Measurements from ENCODE around the gene SLC17A2.
"Not testable (repeated sequence)": the region's sequence is repeated elsewhere in the genome, so short reads cannot be mapped to it uniquely, and the experiment has no call there.

SLC17A2 gene

DNA sequence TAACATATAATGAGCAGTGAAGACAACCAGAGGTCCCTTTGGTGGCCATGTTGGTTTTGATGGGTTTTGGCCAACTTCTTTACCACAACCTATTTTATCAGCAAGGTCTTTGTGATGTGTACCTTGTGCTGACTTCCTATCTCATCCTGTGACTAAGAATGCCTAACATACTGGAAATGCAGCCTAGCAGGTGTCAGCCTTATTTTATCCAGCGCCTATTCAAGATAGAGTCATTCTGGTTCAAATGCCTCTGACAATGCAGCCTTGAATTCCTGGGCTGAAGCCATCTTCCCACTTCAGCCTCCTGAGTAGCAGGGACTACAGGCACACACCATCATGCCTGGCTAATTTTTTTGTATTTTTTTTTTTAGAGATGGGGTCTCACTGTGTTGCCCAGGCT, 24.3 kb upstream of the SLC17A2 start:
- no peak for DNase-seq
- in situ Hi-C loops (cut with HindIII; ENCODE audit: low pct_ligation_motif_present, low pct_unique_long_range_greater_than_20kb, low sequenced_read_pairs): no loop called here

DNA sequence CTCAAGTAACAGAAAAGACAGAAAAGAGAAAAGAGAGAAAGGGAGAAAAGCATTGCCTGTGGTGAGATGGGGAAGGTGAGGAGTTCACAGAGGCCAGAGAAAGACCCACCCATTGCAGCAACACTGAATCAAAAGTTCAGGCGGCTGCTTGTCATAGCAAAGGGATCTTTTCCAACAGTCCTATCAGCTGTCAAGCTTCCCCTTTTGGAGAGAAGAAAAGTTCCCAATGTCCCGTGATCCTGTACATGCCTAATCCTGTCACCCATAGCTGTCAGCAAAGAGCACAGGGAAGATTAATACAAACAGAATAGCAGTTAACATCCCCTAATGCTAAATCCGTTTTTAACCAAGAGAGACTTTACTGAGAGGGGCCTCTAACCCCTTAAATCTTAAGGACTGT, 23.2 kb upstream of the SLC17A2 start:
- in situ Hi-C loops (cut with HindIII; ENCODE audit: low pct_ligation_motif_present, low pct_unique_long_range_greater_than_20kb, low sequenced_read_pairs): no loop called here

DNA sequence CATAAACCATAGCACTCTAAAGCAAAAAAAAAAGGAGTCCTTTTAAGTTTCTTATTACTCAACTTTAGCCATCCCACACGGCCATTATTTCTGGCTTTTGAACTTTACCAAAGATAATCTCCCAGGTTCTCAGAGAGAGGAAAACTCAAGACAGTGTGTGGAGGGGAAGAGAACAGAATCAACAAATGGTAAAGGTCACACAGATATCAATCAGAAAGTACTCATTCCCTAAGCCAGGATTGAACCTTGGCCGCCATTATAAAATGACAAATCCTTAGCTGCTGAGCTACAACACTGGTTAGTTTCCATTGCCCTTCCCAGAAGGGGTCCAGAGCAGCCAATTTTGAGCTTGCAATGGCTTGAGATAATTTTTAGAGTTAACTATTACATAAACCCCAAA, 22.0 kb upstream of the SLC17A2 start:
- no peak for DNase-seq
- in situ Hi-C loops (cut with HindIII; ENCODE audit: low pct_ligation_motif_present, low pct_unique_long_range_greater_than_20kb, low sequenced_read_pairs): no loop called here

More for the DNA sequence above, 23.2 kb upstream of the SLC17A2 start:
- DNase-seq: no peak

DNA sequence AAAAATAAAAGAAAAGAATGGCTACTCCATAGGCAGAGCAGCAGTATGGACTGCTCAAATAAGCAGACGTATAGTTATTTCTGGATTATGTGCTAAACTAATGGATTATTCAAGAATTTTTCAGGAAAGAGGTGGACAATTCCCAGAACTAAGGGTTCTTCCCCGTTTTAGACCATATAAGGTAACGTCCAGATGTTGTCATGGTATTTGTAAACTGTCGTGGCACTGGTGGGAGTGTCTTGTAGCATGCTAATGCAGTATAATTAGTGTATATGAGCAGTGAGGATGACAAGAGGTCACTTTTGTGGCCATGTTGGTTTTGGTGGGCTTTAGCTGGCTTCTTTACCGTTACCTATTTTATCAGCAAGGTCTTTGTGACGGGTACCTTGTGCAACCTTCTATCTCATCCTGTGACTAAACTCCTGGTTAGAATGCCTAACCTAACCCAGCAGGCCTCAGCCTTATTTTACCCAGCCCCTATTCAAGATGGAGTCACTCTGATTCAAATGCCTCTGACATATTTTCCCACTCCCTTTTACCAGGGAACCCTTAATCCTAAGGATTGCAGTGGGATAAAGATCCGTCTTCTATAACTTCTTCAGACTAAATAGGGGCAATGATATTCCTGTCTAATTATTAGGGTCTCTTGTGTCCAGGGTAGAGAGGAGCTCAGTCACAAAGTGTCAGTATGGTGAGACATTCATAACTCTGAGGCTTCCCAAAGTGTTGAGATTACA, 21.0 kb upstream of the SLC17A2 start:
- in situ Hi-C loops (cut with HindIII; ENCODE audit: low pct_ligation_motif_present, low pct_unique_long_range_greater_than_20kb, low sequenced_read_pairs): no loop called here
- no peak for DNase-seq

DNA sequence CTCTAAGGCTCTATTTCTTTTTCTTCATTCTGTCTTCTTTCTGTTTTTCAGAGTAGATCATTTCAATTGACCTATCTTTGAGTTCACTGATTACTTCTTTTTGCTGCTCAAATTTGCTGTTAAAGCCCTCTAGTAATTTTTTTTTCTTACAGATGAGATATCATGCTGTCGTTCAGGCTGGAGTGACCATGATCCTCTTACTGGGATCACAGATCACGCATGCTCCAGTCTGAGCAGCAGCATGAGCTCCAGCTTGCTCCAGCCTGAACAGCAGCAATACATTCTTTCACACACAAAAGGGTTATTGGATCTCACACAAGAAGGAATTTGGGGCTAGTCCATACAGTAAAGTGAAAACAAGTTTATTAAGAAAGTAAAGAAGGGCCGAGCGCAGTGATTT, 19.8 kb upstream of the SLC17A2 start:
- no peak for DNase-seq
- in situ Hi-C loops (cut with HindIII; ENCODE audit: low pct_ligation_motif_present, low pct_unique_long_range_greater_than_20kb, low sequenced_read_pairs): no loop called here

DNA sequence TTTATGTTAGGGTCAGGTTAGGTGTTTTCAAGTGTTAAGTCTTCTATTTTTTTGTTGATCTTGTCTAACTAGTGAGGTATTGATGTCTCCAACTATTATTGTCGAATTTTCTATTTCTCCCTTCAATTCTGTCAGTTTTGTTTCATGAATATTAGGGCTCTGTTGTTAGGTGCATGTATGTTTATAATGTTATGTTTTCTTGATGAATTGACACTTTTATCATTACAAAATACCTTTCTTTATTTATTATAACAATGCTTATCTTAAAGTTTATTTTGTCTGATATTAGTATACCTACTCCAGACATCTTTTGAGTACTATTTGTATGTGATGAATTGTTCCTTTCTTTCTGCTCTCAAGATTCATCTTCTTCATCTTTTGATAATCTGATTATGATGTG, 19.2 kb upstream of the SLC17A2 start:
- DNase-seq: no peak
- in situ Hi-C loops (cut with HindIII; ENCODE audit: low pct_ligation_motif_present, low pct_unique_long_range_greater_than_20kb, low sequenced_read_pairs): no loop called here

DNA sequence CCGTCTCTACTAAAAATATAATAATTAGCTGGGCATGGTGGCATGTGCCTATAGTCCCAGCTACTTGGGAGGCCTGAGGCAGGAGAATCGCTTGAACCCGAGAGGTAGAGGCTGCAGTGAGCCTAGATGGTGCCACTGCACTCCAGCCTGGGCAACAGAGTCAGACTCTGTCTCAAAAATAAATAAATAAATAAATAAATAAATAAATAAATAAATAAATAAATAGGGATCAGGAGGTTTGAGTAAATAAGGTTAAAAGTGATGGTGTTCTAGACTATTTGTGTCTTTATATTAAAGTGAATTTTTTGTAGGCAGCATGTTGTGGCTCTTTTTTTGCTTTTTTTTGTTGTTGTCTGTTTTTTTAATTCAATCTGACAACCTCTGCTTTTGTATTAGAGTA, 17.0 kb upstream of the SLC17A2 start:
- in situ Hi-C loops (cut with HindIII; ENCODE audit: low pct_ligation_motif_present, low pct_unique_long_range_greater_than_20kb, low sequenced_read_pairs); DNase-seq: not testable (repeated sequence)

DNA sequence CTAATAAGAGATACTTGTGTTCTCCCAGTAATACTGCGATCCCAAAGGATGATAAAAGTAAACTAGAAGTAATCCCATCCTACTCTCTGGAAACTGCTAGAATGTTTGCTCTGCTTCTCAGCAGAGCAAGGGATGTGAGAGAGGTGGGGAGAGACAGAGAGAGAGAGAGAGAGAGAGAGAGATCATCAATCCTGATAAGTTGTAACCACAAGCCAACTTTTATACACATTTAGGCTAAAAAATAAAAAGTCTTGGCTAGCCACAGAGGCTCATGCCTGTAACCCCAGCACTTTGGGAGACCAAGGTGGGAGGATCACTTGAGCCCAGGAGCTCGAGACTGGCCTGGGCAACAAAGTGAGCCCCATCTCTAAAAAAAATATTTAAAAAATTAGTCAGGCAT, 16.1 kb upstream of the SLC17A2 start:
- in situ Hi-C loops (cut with HindIII; ENCODE audit: low pct_ligation_motif_present, low pct_unique_long_range_greater_than_20kb, low sequenced_read_pairs): no loop called here
- no peak for DNase-seq

DNA sequence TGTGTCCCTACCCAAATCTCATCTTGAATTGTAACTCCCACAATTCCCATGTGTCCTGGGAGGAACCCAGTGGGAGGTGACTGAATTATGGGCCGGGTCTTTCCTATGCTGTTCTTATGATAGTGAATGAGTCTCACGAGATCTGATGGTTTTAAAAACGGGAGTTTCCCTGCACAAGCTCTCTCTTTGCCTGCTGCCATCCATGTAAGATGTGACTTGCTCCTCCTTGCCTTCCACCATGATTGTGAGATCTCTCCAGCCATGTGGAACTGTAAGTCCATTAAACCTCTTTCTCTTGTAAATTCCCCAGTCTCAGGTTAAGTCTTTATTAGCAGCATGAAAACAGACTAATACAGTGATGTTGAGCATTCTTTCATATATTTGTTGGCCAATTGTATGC, 15.2 kb upstream of the SLC17A2 start:
- in situ Hi-C loops (cut with HindIII; ENCODE audit: low pct_ligation_motif_present, low pct_unique_long_range_greater_than_20kb, low sequenced_read_pairs); DNase-seq: not testable (repeated sequence)

DNA sequence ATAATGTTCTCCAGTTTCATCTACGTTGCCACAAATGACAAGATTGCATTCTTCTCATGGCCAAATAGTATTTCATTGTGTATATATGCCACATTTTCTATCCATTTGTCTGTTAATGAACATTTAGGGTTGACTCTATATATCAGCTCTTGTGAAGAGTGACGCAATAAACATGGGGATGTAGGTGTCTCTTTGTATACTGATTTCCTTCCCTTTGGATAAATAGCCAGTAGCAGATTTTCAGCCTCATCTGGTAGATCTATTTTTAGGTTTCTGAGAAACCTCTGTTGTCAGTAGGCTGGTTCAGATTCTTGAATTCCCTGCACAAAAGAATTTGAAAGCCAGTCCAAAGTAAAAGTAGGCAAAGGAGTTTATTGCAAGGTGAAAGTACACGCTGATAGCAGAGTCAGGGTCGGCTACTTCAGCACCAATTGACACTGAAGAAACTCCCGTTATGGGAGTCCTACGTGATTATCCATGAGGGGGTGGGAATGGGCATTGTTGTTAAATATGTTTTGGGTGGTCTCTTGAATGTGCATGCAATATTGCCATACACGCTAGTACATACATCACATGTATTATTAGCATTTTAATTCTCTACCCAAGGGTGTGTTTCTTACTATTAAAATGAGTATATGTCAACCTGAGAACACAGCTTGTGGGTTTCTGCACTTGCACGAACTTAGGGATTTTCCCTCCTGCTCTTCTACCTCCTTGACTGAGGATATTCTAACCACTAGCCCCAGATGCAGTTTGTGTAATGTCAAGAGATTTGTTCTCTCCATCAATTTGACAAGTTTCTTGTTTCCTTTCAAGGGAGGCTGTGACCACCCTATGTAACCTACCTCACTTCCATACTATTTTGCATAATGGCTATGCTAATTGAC, 14.4 kb upstream of the SLC17A2 start:
- no peak for DNase-seq

DNA sequence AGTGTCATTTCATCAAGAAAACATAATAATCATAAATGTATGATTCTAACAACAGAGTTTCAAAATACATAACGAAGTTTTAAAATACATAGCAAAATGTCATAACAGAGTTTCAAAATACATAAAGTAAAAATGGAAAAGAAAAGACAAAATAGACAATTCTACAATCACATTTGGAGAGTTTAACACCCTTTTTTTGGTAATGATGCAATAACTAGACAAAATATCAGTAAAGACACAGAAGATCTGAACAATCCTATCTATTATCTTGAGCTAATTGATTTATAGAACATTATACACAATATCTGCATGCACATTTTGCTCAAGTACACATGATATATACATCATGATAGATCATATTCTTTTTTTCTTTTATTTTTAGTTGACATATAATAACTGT, 13.4 kb upstream of the SLC17A2 start:
- in situ Hi-C loops (cut with HindIII; ENCODE audit: low pct_ligation_motif_present, low pct_unique_long_range_greater_than_20kb, low sequenced_read_pairs): no loop called here
- no peak for DNase-seq

More for the DNA sequence above, 14.4 kb upstream of the SLC17A2 start:
- in situ Hi-C loops (cut with HindIII; ENCODE audit: low pct_ligation_motif_present, low pct_unique_long_range_greater_than_20kb, low sequenced_read_pairs): no loop called here

DNA sequence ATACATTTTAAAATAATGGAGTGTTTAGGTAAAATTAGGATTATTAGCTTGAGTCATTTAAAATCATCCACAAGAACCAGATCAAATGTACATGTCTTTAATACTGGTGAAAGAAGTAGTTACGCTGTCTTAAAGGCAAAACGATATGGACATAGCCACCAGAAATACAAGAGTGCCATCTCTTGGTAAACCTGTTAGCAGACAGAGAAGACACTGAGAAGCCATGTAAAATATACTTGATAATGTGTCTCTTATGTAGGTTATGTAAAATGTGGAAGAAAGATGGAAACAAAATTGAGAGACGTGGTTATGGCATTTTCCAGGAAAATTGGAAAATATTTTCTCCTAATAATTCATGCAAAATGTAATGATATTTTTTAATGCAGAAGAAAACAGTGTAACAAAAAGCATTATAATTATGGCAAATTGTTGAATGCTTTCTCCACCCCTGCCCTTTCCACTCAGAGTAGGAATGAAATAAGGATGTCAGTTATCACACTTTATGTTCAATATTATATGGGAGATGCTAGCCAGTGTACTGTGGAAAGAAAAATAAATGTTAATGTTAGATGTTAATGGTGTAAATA, 12.2 kb upstream of the SLC17A2 start:
- in situ Hi-C loops (cut with HindIII; ENCODE audit: low pct_ligation_motif_present, low pct_unique_long_range_greater_than_20kb, low sequenced_read_pairs): no loop called here
- DNase-seq: peak; percentile 60

DNA sequence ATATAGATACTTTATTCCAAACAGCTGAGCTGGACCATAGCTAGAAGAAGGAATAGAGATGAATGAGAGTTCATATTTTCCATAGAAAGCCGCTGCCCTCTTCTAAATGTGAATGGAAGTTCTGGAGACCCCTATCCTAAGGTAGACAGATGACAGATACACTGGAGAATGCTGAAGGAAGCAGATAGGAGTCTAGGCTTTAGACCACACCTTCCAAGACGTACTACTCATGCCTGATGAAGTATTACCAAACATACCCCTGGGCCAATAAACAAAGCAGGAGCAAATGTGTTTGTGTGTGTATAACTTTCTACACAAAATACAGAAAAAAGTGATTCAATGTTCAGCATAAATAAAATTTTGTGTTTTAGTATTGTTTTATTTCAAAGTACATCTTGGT, 9.1 kb upstream of the SLC17A2 start:
- in situ Hi-C loops (cut with HindIII; ENCODE audit: low pct_ligation_motif_present, low pct_unique_long_range_greater_than_20kb, low sequenced_read_pairs): no loop called here
- DNase-seq: no peak

DNA sequence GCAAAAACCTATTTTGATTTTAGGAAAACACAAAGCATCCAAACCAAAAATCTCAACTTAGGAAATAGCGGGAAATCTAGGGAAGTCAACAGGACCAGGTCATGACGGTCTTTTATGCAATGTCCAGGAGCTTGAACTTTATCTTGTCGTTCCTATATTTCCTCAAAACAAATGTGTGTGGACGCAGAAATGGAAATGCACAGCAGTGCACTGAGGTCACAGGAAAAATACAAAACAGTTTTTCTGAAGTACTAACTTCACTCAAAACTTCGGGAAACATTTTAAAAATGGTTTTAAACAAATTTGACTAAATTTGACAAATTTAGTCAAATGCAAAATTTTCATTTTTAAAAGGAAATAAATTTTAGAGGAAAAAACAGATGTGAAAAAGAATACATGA, 5.5 kb upstream of the SLC17A2 start:
- no peak for DNase-seq
- in situ Hi-C loops (cut with HindIII; ENCODE audit: low pct_ligation_motif_present, low pct_unique_long_range_greater_than_20kb, low sequenced_read_pairs): no loop called here

DNA sequence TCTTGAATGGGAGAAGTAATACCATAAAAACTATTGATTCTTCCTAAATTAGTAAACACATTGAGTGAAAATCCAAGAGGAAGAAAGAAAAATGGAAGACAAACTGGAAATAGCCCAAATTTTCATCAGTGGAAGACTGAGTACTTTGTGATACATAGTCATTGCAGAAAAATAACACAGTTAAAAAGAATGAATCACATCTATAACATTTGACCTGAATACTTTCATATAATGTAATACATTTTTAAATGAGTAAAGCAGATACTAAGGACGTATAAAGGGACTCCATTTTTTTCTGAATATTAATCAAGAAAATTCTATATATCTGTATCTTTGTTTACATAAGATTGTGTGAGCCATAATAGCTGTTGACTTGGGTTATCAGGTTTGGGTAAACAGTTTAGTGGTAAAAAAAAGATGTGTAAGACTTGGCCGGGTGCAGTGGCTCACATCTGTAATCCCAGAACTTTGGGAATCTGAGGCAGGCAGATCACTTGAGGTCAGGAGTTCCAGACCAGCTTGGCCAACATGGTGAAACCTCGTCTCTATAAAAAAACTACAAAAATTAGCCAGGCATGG, 4.3 kb upstream of the SLC17A2 start:
- in situ Hi-C loops (cut with HindIII; ENCODE audit: low pct_ligation_motif_present, low pct_unique_long_range_greater_than_20kb, low sequenced_read_pairs): no loop called here
- DNase-seq: no peak

DNA sequence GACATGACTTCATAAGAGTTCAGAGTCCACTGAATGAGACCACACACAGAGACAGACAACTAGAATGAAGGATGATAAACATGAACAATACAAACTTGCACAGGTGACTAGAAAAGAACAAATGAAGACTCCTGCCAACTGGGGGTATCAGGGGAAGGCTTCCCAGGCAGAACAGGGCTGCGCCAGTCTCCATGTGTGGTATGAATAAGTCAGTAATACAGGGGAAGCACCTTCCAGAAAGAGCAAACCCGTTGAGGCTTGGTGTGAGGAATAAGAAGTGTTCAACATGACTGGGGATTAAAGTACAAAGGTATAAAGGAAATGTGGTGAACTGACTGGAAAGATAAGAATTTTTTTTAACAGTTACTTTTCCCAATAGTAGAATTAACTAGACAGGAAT, 3.7 kb upstream of the SLC17A2 start:
- no peak for DNase-seq
- in situ Hi-C loops (cut with HindIII; ENCODE audit: low pct_ligation_motif_present, low pct_unique_long_range_greater_than_20kb, low sequenced_read_pairs): no loop called here

DNA sequence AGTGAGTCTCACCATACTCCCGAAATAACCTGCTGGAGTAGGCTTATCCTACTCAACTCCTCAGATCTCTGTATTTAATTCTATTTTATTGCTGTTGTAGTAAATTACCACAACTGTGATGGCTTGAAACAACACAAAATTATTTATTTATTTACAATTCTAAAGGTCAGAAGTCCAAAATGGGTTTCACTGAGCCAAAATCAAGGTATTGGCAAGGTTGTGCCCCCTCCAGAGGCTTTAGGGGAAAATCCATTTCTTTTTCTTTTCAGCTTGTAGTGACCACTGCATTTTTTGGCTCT, 869 bp upstream of the SLC17A2 start:
- no peak for DNase-seq
- in situ Hi-C loops (cut with HindIII; ENCODE audit: low pct_ligation_motif_present, low pct_unique_long_range_greater_than_20kb, low sequenced_read_pairs): no loop called here

DNA sequence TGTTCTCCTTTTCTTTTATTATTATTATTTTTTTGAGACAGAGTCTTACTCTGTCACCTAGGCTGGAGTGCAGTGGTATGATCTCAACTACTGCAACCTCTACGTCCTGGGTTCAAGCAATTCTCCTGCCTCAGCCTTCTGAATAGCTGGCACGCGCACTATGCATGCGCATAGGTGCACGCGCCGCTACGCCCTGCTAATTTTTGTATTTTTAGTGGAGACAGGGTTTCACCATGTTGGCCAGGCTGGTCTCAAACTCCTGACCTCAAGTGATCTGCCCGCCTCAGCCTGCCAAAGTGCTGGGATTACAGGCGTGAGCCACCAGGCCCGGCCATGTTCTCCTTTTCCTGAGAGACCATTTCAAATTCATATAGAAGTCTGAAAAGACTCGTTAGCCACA, 706 bp downstream of the SLC17A2 start:
- in situ Hi-C loops (cut with HindIII; ENCODE audit: low pct_ligation_motif_present, low pct_unique_long_range_greater_than_20kb, low sequenced_read_pairs); DNase-seq: not testable (repeated sequence)

DNA sequence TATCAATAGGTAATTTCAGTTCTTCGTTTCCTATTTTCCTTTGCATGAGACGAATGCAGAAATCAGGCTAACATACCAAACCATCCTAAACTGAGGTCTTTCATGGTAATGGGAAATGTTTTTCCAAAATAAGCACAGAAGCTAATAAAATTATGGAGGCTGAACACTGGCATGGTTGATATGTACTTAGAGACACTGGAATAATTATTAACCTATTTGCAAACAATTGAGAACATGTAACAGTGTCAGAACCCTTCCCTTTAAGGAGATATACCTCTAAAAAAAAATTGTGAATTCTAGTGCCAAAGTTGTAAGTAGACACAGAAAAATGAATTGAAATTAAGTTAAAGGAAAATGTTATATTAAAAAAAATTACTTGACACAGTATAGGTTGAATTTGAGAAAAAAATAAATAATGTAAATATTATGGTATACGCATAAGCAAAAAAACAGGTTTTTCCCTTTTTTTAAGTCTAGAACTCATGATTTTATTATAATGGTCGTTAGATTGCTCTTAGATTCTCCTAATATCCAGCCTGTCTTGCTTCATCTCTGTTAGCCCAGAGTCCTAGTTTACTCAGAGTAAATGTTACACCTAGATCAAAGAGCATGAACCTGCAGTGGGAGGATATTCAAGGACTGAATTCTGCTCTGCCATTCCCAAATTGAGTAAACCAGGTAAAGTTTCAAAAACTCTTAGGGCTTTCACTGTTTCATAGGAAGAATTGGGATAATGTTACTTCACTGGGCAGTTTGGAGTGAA, 1.7 kb downstream of the SLC17A2 start:
- in situ Hi-C loops (cut with HindIII; ENCODE audit: low pct_ligation_motif_present, low pct_unique_long_range_greater_than_20kb, low sequenced_read_pairs): no loop called here

More for the DNA sequence above, 1.7 kb downstream of the SLC17A2 start:
- DNase-seq: no peak
